Measurements from ENCODE around the gene MT2A.
A peak's percentile ranks its signal among the peaks of the same experiment; 100 is the strongest.

MT2A gene

DNA sequence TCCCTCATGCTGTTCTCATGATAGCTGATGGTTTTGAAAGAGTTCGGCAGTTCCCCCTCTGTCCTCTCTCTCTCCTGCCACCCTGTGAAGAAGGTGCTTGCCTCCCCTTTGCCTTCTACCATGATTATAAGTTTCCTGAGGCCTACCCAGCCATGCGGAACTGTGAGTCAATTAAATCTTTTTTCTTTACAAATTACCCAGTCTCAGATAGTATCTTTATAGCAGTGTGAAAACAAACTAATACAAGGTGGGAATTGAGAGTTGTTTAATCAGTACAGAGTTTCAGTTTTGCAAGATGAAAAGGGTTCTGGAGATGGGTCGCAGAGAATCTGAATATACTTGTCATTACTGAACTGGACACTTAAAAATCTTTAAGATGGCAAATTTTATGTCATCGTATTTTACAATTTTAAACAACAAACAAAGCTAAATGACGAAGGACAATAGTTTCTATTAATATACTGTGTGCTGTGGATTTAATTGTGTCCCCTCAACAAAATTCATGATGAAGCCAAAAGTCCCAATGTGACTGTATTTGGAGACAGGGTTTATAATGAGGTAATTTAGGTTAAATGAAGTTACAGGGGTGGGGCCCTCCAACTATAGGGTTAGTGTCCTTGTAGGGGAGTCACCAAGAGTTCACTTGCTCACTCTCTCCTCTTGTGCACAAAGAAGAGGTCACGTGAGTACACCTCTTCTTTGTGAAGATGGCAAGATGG lies 14.7 kb upstream of the MT2A start:
- DNase-seq (ENCODE audit: insufficient read length, low spot score) (no peak), FAIRE-seq (no peak)
- TF ChIP-seq POU2F2 (IDR thresholded peaks at IDR 0.05; ENCODE audit: low read depth, low read length) (no peak), PAX5 (IDR thresholded peaks at IDR 0.05; ENCODE audit: insufficient read depth, low read length, severe bottlenecking) (peak; percentile 23)

DNA sequence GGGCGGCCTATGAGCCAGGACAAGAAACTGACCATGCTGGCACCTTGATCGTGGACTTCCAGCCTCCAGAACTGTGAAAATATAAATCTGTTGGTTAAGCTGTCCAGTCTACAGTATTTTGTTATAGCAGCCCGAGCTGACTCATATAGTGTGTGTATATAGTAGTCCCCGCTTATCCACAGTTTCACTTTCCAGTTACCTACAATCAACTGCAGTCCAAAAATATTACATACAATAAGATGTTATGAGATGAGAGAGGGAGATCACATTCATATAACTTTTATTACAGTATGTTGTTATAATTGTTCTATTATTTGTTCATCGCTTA lies 14.1 kb upstream of the MT2A start:
- FAIRE-seq (no peak), DNase-seq (ENCODE audit: insufficient read length, low spot score) (no peak)
- TF ChIP-seq POU2F2 (IDR thresholded peaks at IDR 0.05; ENCODE audit: low read depth, low read length) (no peak), POLR2A (IDR thresholded peaks at IDR 0.05; ENCODE audit: low read depth, low read length) (no peak), SPI1 (IDR thresholded peaks at IDR 0.05; ENCODE audit: low read depth, low read length) (no peak), TAF1 (IDR thresholded peaks at IDR 0.05; ENCODE audit: low read depth, low read length) (no peak), PAX5 (IDR thresholded peaks at IDR 0.05; ENCODE audit: insufficient read depth, low read length, severe bottlenecking) (no peak), POLR2AphosphoS5 (IDR thresholded peaks at IDR 0.05; ENCODE audit: low read depth, low read length) (no peak)

DNA sequence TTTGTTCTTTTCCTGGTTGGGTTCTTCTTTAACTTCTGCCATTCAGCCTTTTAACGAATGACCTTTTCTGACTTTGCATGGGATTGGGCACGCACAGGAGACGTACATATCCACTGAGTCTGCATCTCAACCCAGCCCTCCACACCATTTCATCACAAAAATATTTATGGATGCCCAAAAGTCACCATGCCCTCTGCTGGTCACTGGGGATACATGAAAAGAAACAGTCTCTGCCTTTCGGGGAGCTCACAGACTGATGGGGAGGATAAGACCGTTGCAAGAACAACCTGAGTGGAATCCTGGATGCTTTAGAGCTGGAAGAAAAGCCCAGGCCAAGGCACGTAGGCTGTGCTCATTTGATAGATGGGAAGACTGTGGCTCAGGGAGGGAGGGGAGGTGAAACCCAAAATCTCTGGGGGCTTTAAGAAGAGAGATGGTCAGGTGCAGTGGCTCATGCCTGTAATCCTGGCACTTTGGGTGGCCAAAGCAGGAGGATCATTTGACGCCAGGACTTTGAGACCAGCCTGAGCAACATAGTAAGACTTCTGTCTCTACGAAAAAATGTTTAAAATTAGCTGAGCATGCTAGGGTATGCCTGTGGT lies 7.9 kb upstream of the MT2A start:
- DNase-seq (ENCODE audit: insufficient read length, low spot score) (no peak), FAIRE-seq (no peak)
- TF ChIP-seq PAX5 (IDR thresholded peaks at IDR 0.05; ENCODE audit: insufficient read depth, low read length, severe bottlenecking): no peak
- TF ChIP-seq POLR2AphosphoS5 (IDR thresholded peaks at IDR 0.05; ENCODE audit: low read depth, low read length): no peak
- no peak for TF ChIP-seq SPI1 (IDR thresholded peaks at IDR 0.05; ENCODE audit: low read depth, low read length)
- TF ChIP-seq POLR2A (IDR thresholded peaks at IDR 0.05; ENCODE audit: low read depth, low read length): no peak
- no peak for TF ChIP-seq TAF1 (IDR thresholded peaks at IDR 0.05; ENCODE audit: low read depth, low read length)
- no peak for TF ChIP-seq POU2F2 (IDR thresholded peaks at IDR 0.05; ENCODE audit: low read depth, low read length)

DNA sequence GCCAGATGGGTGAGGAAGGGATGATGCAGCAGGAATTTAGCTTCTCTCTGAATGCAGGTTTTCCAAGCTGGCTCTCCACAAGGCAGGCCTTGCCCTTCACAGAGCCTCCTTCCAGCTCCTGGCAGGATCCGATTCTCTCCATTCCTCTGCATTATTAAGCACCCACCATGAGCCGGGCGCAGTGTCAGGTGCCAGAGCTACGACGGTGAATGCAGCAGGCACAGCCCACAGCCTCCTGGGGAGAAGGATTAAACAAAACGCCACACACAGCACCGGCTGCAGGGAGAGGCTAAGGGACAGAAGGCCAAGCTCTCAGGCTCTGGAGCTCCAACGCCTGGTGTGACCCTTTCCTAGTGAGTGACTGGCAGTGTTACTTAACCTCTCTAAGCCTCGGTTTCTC lies 7.1 kb upstream of the MT2A start:
- no peak for TF ChIP-seq PAX5 (IDR thresholded peaks at IDR 0.05; ENCODE audit: insufficient read depth, low read length, severe bottlenecking)
- no peak for DNase-seq (ENCODE audit: insufficient read length, low spot score)
- FAIRE-seq: no peak

DNA sequence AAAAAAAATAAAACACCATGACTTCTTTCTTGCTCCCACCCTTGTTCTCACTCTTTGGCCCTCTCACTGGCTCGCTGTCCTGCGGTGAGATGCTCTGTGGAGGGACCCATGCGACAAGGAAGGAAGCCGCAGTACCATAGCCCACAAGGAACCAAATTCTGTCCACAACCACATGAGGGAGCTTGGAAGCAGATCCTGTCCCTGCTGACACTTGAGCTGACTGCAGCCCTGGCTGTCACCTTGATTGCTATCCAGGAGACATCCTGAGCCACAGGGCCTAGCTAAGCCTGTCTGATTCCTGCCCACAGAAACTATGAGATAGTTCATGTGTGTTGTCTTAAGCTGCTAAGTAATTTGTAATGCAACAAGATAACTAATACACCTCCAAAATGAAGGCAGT lies 4.8 kb upstream of the MT2A start:
- no peak for FAIRE-seq
- no peak for TF ChIP-seq POLR2AphosphoS5 (IDR thresholded peaks at IDR 0.05; ENCODE audit: low read depth, low read length)
- no peak for TF ChIP-seq POU2F2 (IDR thresholded peaks at IDR 0.05; ENCODE audit: low read depth, low read length)
- TF ChIP-seq PAX5 (IDR thresholded peaks at IDR 0.05; ENCODE audit: insufficient read depth, low read length, severe bottlenecking): no peak
- no peak for TF ChIP-seq POLR2A (IDR thresholded peaks at IDR 0.05; ENCODE audit: low read depth, low read length)
- no peak for TF ChIP-seq SPI1 (IDR thresholded peaks at IDR 0.05; ENCODE audit: low read depth, low read length)
- no peak for TF ChIP-seq TAF1 (IDR thresholded peaks at IDR 0.05; ENCODE audit: low read depth, low read length)
- no peak for DNase-seq (ENCODE audit: insufficient read length, low spot score)

DNA sequence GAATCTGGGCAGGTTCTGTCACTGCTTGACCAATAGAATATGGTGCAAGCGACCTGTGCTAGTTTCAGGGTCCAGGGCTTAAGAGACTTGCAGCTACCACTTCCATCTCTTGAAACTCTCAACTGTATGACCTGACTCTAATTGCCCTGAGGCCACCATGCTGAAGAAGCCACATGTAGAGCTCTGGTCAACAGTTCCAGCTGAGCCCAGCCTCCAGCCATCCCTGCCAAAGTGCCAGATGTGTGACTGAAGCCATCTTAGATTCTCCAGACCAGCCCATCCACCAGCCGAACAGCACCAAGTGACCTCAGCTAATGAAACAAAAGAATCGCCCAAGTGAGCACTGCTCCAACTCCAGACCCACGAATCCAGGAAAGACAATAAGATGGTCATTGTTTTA lies 3.4 kb upstream of the MT2A start:
- FAIRE-seq (no peak), DNase-seq (ENCODE audit: insufficient read length, low spot score) (no peak)
- TF ChIP-seq POU2F2 (IDR thresholded peaks at IDR 0.05; ENCODE audit: low read depth, low read length) (no peak), POLR2AphosphoS5 (IDR thresholded peaks at IDR 0.05; ENCODE audit: low read depth, low read length) (no peak), SPI1 (IDR thresholded peaks at IDR 0.05; ENCODE audit: low read depth, low read length) (no peak), POLR2A (IDR thresholded peaks at IDR 0.05; ENCODE audit: low read depth, low read length) (no peak), TAF1 (IDR thresholded peaks at IDR 0.05; ENCODE audit: low read depth, low read length) (no peak), PAX5 (IDR thresholded peaks at IDR 0.05; ENCODE audit: insufficient read depth, low read length, severe bottlenecking) (no peak)

DNA sequence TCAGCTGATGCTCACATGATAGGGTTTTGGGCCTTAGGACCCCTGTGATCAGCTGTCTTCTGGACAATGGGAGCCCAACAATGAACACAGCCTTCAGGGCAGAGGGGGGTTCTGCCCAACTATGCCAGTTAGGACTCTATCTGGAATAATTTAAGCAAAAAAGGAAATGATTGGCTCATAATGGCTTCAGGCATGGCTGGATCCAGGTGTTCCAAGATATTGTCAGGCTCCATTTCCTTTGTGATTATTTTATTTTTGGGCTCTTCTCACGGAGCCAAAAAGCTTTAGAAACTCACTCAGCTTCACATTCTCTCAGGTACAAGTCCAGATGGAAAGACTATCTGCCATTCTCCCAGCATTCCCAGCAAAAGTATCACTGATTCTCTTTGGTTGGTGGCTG lies 2.9 kb upstream of the MT2A start:
- FAIRE-seq (no peak), DNase-seq (ENCODE audit: insufficient read length, low spot score) (no peak)
- no peak for TF ChIP-seq POLR2A (IDR thresholded peaks at IDR 0.05; ENCODE audit: low read depth, low read length)
- TF ChIP-seq PAX5 (IDR thresholded peaks at IDR 0.05; ENCODE audit: insufficient read depth, low read length, severe bottlenecking): no peak
- no peak for TF ChIP-seq TAF1 (IDR thresholded peaks at IDR 0.05; ENCODE audit: low read depth, low read length)
- no peak for TF ChIP-seq SPI1 (IDR thresholded peaks at IDR 0.05; ENCODE audit: low read depth, low read length)
- no peak for TF ChIP-seq POU2F2 (IDR thresholded peaks at IDR 0.05; ENCODE audit: low read depth, low read length)
- no peak for TF ChIP-seq POLR2AphosphoS5 (IDR thresholded peaks at IDR 0.05; ENCODE audit: low read depth, low read length)

DNA sequence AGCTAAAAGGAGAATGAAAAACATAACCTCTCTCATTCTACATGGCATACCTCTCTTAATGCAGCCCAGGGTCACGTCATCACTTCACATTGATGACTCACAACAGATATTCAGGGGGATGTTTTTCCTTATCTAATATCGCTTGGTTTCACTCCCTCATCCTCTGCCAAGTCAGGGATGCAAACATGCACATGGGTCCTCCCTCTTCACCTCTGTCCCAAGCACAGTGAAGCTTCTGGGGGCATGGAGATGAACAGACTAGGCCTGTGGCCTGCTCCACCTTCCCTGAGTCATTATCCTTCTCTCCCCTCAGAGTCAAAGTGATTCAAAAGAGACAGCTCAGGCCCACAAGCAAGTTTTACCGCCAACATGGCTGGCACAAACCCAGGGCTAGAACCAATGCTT lies 2.3 kb upstream of the MT2A start:
- FAIRE-seq (no peak), DNase-seq (ENCODE audit: insufficient read length, low spot score) (no peak)
- TF ChIP-seq PAX5 (IDR thresholded peaks at IDR 0.05; ENCODE audit: insufficient read depth, low read length, severe bottlenecking): no peak

DNA sequence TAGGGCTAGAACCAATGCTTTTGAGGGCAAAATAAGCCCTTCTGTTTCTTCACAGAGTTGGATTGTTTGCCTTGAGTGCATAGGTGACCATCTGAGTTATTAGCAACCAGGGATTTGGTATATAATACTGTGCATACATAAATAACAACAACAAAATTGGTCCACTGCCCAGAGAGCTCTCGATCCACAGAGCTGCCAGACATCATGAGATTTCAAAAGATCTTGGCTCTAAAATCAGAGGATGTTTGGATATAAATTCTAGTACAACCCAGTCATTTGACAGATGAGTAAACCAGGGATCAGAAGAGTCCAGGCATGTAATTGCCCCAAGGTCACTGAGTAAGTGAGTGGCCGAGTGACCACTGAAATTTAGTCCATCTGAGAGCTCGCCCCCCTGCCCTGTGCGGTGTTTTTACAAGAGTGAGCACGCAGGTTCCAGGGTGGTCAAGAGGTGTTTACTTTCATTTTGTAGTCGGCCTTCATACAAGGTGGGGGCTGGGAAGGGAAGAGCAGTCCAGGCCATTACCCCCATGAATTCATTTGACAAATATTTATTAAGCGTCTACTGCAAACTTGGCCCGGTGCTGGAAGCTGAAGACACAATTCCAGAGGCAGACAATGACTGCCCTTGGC lies 1.8 kb upstream of the MT2A start:
- no peak for TF ChIP-seq TAF1 (IDR thresholded peaks at IDR 0.05; ENCODE audit: low read depth, low read length)
- no peak for TF ChIP-seq POLR2A (IDR thresholded peaks at IDR 0.05; ENCODE audit: low read depth, low read length)
- TF ChIP-seq SPI1 (IDR thresholded peaks at IDR 0.05; ENCODE audit: low read depth, low read length): no peak
- no peak for TF ChIP-seq POU2F2 (IDR thresholded peaks at IDR 0.05; ENCODE audit: low read depth, low read length)
- TF ChIP-seq PAX5 (IDR thresholded peaks at IDR 0.05; ENCODE audit: insufficient read depth, low read length, severe bottlenecking): no peak
- no peak for TF ChIP-seq POLR2AphosphoS5 (IDR thresholded peaks at IDR 0.05; ENCODE audit: low read depth, low read length)
- no peak for FAIRE-seq

DNA sequence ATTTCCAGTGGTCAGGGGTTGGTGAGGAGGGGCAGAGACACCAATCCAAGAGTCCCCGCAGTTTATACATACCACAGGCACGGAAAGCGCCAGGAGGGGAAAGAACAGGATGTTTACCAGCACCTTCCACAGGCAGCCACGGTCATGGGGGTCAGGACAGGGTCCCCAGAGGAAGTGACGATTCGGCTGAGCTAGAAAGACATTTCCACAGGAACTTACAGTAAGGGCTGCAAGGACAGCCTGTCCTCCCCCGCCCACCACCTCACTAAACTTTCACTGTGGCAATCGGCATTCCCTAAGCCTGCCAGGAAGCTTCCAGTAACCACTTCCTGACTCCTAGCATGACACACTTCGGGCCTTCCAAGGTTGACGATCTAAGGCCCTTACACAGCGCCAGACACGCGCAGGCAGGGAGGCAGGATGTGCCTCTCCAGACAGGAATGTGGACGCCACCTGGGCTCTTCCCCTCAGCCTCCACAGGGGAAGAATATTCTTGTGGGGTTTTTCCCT lies 1.2 kb upstream of the MT2A start:
- TF ChIP-seq POLR2AphosphoS5 (IDR thresholded peaks at IDR 0.05; ENCODE audit: low read depth, low read length) (no peak), TAF1 (IDR thresholded peaks at IDR 0.05; ENCODE audit: low read depth, low read length) (no peak), POU2F2 (IDR thresholded peaks at IDR 0.05; ENCODE audit: low read depth, low read length) (no peak), PAX5 (IDR thresholded peaks at IDR 0.05; ENCODE audit: insufficient read depth, low read length, severe bottlenecking) (no peak), POLR2A (IDR thresholded peaks at IDR 0.05; ENCODE audit: low read depth, low read length) (no peak), SPI1 (IDR thresholded peaks at IDR 0.05; ENCODE audit: low read depth, low read length) (no peak)
- FAIRE-seq (no peak), DNase-seq (ENCODE audit: insufficient read length, low spot score) (no peak)

More for the DNA sequence above, 1.8 kb upstream of the MT2A start:
- no peak for DNase-seq (ENCODE audit: insufficient read length, low spot score)

Measured in GM12891 (cell line).